Mesenchymal stem cell (in vitro differentiated cells and primary cell): ENCODE data around the gene RSPH10B2.
"Not testable (repeated sequence)": the region's sequence is repeated elsewhere in the genome, so short reads cannot be mapped to it uniquely, and the experiment has no call there.

Experiments
- DNase-seq: peaks from one replicate; pipeline ENCODE4 v3.0.0-alpha.2; 2013
- H2AFZ ChIP-seq: one replicate; pipeline ENCODE4 v1.6.1; 2013; ENCODE audit warnings: low read depth, mild to moderate bottlenecking, control low read depth, inconsistent platforms, low read length, moderate library complexity
- H2AK5ac ChIP-seq: 2 replicates; pipeline ENCODE4 v1.6.1; 2013; ENCODE audit warnings: low read length, moderate library complexity, mild to moderate bottlenecking, inconsistent platforms; ENCODE audit not compliant: severe bottlenecking
- H2BK120ac ChIP-seq: one replicate; pipeline ENCODE4 v1.6.1; 2013; ENCODE audit warnings: low read depth, mild to moderate bottlenecking, inconsistent platforms, low read length, moderate library complexity
- H2BK12ac ChIP-seq, 2 experiments: one replicate each; pipeline ENCODE4 v1.6.1; 2013; ENCODE audit warnings: inconsistent platforms in 2 of 2, low read length in 2 of 2, mild to moderate bottlenecking in 2 of 2, moderate library complexity in 2 of 2, control low read depth in 1 of 2
- H2BK15ac ChIP-seq: one replicate; pipeline ENCODE4 v1.6.1; 2013; ENCODE audit warnings: mild to moderate bottlenecking, low read depth, inconsistent platforms; ENCODE audit not compliant: poor library complexity, severe bottlenecking
- H2BK5ac ChIP-seq: 2 replicates; pipeline ENCODE4 v1.6.1; 2013; ENCODE audit warnings: low read depth, mild to moderate bottlenecking, low read length, control low read depth, inconsistent platforms; ENCODE audit not compliant: poor library complexity, severe bottlenecking
- H3K14ac ChIP-seq, 2 experiments: one replicate each; pipeline ENCODE4 v1.6.1; 2013; ENCODE audit warnings: inconsistent platforms in 2 of 2, low read length in 2 of 2, control low read depth in 1 of 2, mild to moderate bottlenecking in 1 of 2, moderate library complexity in 1 of 2
- H3K18ac ChIP-seq, 2 experiments: one replicate each; pipeline ENCODE4 v1.6.1; 2013; ENCODE audit warnings: inconsistent platforms in 2 of 2, low read length in 2 of 2, control low read depth in 1 of 2, low read depth in 1 of 2, mild to moderate bottlenecking in 1 of 2
- H3K23ac ChIP-seq, 2 experiments: one replicate each; pipeline ENCODE4 v1.6.1; 2013; ENCODE audit warnings: inconsistent platforms in 2 of 2, low read length in 2 of 2, mild to moderate bottlenecking in 2 of 2, moderate library complexity in 2 of 2, control low read depth in 1 of 2
- H3K27ac ChIP-seq: 2 replicates; pipeline ENCODE4 v1.5.1; 2013; ENCODE audit warnings: mild to moderate bottlenecking, moderate library complexity, low read length, control low read depth, inconsistent platforms; ENCODE audit not compliant: poor library complexity, severe bottlenecking
- H3K27me3 ChIP-seq, 2 experiments: 2 replicates each; pipeline versions ENCODE4 v1.6.1 to v1.7.0; 2013; ENCODE audit warnings: low read length in 2 of 2, mild to moderate bottlenecking in 2 of 2, moderate library complexity in 2 of 2, control low read depth in 1 of 2, inconsistent platforms in 1 of 2; ENCODE audit not compliant: control insufficient read depth in 1 of 2, insufficient read depth in 1 of 2
- H3K36me3 ChIP-seq, 2 experiments: 2 replicates each; pipeline versions ENCODE4 v1.6.1 to v1.7.0; 2013; ENCODE audit warnings: low read length in 2 of 2, control low read depth in 1 of 2, inconsistent platforms in 1 of 2, low read depth in 1 of 2, mild to moderate bottlenecking in 1 of 2; ENCODE audit not compliant: insufficient read depth in 2 of 2, control insufficient read depth in 1 of 2
- H3K4ac ChIP-seq, 2 experiments: one replicate each; pipeline ENCODE4 v1.6.1; 2013; ENCODE audit warnings: inconsistent platforms in 2 of 2, low read length in 2 of 2, mild to moderate bottlenecking in 2 of 2, moderate library complexity in 2 of 2, control low read depth in 1 of 2, low read depth in 1 of 2
- H3K4me1 ChIP-seq: 2 replicates; pipeline ENCODE4 v1.6.1; 2013; ENCODE audit warnings: low read depth, low read length, control low read depth; ENCODE audit not compliant: control insufficient read depth, insufficient read depth
- H3K4me2 ChIP-seq: 2 replicates; pipeline ENCODE4 v1.6.1; 2013; ENCODE audit warnings: low read length, mild to moderate bottlenecking, inconsistent platforms; ENCODE audit not compliant: poor library complexity, severe bottlenecking
- H3K4me3 ChIP-seq, 2 experiments: 2 replicates each; pipeline versions ENCODE4 v1.5.1 to v1.7.0; 2013; ENCODE audit warnings: low read length in 2 of 2, mild to moderate bottlenecking in 2 of 2, control low read depth in 1 of 2, low read depth in 1 of 2; ENCODE audit not compliant: insufficient read depth in 1 of 2
- H3K79me1 ChIP-seq: replicated peaks from 2 replicates; pipeline ENCODE4 v1.6.1; 2013; ENCODE audit warnings: mild to moderate bottlenecking, control low read depth, low read length, inconsistent platforms; ENCODE audit not compliant: poor library complexity, severe bottlenecking
- H3K9ac ChIP-seq: 2 replicates; pipeline ENCODE4 v1.7.0; 2013; ENCODE audit warnings: mild to moderate bottlenecking, low read length, moderate library complexity
- H3K9me3 ChIP-seq: 2 replicates; pipeline ENCODE4 v1.7.0; 2013; ENCODE audit warnings: mild to moderate bottlenecking, low read length; ENCODE audit not compliant: control insufficient read depth
- H4K8ac ChIP-seq: one replicate; pipeline ENCODE4 v1.6.1; 2013; ENCODE audit warnings: inconsistent platforms, mild to moderate bottlenecking, low read length, moderate library complexity
- H4K91ac ChIP-seq: one replicate; pipeline ENCODE4 v1.6.1; 2013; ENCODE audit warnings: mild to moderate bottlenecking, low read length, inconsistent platforms
- WGBS: methylation state at CpG from one replicate; pipeline ENCODE4 v1.1.7; 2013; ENCODE audit warnings: mixed read lengths; 5-methylcytosine and 5-hydroxymethylcytosine counted together

The RSPH10B2 gene

DNA sequence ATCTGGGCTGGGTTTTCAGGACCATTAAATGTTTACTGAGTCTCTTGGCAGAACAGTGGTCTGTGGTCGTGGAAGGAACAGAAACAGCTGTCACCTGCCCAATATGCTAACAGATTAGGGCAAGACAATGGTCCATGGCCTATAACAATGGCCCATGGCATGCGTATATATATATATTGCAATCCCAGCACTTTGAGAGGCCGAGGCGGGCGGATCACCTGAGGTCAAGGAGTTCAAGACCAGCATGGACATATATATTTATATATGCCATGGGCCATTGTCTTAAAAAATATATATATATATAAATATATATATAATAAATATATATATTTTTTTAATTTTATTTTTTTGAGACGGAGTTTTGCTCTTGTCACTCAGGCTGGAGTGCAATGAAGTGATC, 27.7 kb downstream of the RSPH10B2 start:
- H3K9ac ChIP-seq, H3K27me3 ChIP-seq, H3K79me1 ChIP-seq, H2AK5ac ChIP-seq, H2AFZ ChIP-seq, H2BK5ac ChIP-seq, H3K23ac ChIP-seq, H3K4me3 ChIP-seq, H2BK120ac ChIP-seq, H3K4me1 ChIP-seq, H3K36me3 ChIP-seq, H3K18ac ChIP-seq, H3K27ac ChIP-seq, H2BK12ac ChIP-seq, H4K91ac ChIP-seq, DNase-seq, H4K8ac ChIP-seq, H2BK15ac ChIP-seq, H3K4me2 ChIP-seq, H3K4ac ChIP-seq, H3K9me3 ChIP-seq, H3K14ac ChIP-seq: not testable (repeated sequence)
- 70% methylated on average over 2 of the region's 6 CpGs for WGBS

DNA sequence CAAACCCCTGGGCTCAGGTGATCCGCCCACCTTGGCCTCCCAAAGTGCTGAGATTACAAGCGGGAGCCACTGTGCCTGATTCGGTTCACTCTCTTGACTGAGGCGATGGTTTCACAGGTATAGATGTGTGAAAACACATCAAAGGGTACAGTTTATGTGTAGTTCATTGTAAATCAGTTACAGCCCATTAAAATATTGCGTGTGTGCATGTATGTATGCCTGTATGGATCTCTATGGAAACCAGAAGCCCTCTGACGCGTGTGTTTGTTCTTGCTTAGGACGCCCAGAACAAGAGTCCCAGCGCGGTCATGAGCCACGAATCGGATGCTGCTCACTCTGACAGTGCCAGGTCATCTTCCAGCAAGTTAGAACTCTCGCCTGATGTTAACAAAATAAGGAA, 35.5 kb downstream of the RSPH10B2 start:
- DNase-seq, H3K27ac ChIP-seq, H2BK12ac ChIP-seq, H3K4me2 ChIP-seq, H2AFZ ChIP-seq, H3K4ac ChIP-seq, H3K9ac ChIP-seq, H3K14ac ChIP-seq, H2BK5ac ChIP-seq, H2BK120ac ChIP-seq, H3K4me3 ChIP-seq, H4K91ac ChIP-seq, H3K4me1 ChIP-seq, H2AK5ac ChIP-seq, H3K23ac ChIP-seq, H3K18ac ChIP-seq, H3K9me3 ChIP-seq, H3K36me3 ChIP-seq, H3K79me1 ChIP-seq, H2BK15ac ChIP-seq, H3K27me3 ChIP-seq, H4K8ac ChIP-seq: not testable (repeated sequence)
- WGBS: no CpG with 5 or more reads among the region's 13 CpGs

DNA sequence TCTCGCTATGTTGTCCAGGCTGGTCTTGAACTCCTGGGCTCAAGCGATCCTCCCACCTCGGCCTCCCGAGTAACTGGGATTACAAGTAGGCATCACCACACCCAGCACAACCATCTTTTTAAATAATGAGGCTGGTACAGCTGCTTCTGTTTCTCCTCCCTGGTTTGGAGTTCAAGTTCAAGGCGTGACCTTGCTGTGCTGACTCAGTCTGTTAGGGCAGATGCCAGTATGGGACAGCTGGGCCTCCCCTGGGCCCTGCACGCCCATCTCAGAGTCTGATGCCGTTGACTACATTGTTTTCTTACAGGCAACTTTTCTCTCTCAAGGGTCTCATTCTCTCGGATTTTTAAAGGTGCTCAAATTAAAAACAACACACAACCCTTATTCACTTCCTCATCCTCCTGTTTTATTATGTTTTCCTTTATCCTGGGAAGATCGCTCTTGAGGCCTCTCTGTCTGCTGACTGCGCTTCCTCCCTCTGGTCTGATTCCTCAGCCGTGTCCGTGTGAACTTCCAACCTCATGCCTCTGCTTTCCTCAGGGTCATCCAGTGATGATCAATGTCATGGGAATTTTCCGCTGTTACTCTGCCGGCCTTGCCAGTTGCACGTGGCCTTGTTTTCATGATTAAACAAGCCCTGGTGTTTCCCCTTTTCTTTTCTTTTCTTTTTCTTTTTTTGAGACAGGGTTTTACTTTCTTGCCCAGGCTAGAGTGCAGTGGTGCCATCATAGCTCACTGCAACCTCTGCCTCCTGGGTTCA, 38.4 kb downstream of the RSPH10B2 start:
- not testable (repeated sequence) for H3K79me1 ChIP-seq, H3K4me1 ChIP-seq, H3K23ac ChIP-seq, H2BK5ac ChIP-seq, H2BK12ac ChIP-seq, H3K14ac ChIP-seq, H2BK120ac ChIP-seq, H3K4me2 ChIP-seq, H3K18ac ChIP-seq, H3K4me3 ChIP-seq, H2AFZ ChIP-seq, H3K4ac ChIP-seq, H3K9ac ChIP-seq, H3K9me3 ChIP-seq, H3K27ac ChIP-seq, H3K36me3 ChIP-seq, H4K8ac ChIP-seq, H4K91ac ChIP-seq, H2BK15ac ChIP-seq, H3K27me3 ChIP-seq, H2AK5ac ChIP-seq
- peak; percentile 94 for DNase-seq
- no CpG with 5 or more reads among the region's 15 CpGs for WGBS

DNA sequence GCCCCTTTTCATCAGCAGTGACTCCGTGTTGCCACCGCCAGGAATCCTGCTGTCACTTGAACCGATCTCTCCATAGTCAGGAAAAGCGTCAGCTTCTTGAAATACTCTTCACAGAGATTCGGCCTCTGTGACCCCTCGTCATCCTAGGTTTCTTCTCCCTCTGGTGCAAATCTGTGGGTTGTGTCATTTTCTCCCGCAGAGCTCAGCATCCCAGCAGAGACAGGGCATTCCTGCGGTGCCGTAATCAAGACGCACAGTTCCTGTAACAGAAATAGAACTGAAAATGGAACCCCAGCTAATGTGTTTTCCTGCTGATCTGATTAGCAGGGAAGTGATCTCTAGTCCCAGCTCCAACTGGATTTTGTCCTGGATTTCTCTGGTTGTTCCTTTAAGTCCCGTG, 40.4 kb downstream of the RSPH10B2 start:
- Histone ChIP-seq H3K27ac (peak overlapping the region; percentile 58), H2BK12ac (peak overlapping the region in 1 of 2 experiments; percentile 98)
- WGBS: no CpG with 5 or more reads among the region's 11 CpGs
- H2BK120ac ChIP-seq, H3K36me3 ChIP-seq, H2BK15ac ChIP-seq, H3K4me3 ChIP-seq, H2AFZ ChIP-seq, H3K23ac ChIP-seq, H3K4me1 ChIP-seq, H4K8ac ChIP-seq, H3K14ac ChIP-seq, H4K91ac ChIP-seq, H3K27me3 ChIP-seq, DNase-seq, H3K79me1 ChIP-seq, H2AK5ac ChIP-seq, H3K4me2 ChIP-seq, H3K9me3 ChIP-seq, H3K4ac ChIP-seq, H3K18ac ChIP-seq, H3K9ac ChIP-seq, H2BK5ac ChIP-seq: not testable (repeated sequence)
